Right ventricle myocardium inferior (tissue), 1 donor: ENCODE measurements around the gene LRPAP1. TPM values are rescaled to one million over a fixed set of nuclear protein-coding genes. Genes with fewer than 3 reads are reported as not detected.

Experiments
- ATAC-seq: fragments of 200-7000 bp; cut with Tn5 transposase; one replicate; pipeline ENCODE4 v1.9.1; 2020; ENCODE audit warnings: mild to moderate bottlenecking, moderate library complexity
- DNase-seq: peaks from one replicate; pipeline ENCODE4 v3.0.0; 2021; ENCODE audit errors: missing footprints
- intact Hi-C: fragments of 100-400 bp; cut with DNase I; formaldehyde crosslinking; loops from one replicate; pipeline ENCODE4 v1.11.0; 2022
- total RNA-seq: library from RNA; stranded (reverse); fragmentation: NEBNext Ultra II Directional; extraction: Animal tissue kit (Norgen Biotek cat#: 25700); gene quantifications from one replicate; pipeline ENCODE4 v1.2.1, GENCODE V29; 2021
- donor health status: DM: no; HTN: yes; CAD: no; lungs with severe emphysema.

LRPAP1 gene
- total RNA-seq, 1 donor from 2014 or later, result 286 TPM

DNA sequence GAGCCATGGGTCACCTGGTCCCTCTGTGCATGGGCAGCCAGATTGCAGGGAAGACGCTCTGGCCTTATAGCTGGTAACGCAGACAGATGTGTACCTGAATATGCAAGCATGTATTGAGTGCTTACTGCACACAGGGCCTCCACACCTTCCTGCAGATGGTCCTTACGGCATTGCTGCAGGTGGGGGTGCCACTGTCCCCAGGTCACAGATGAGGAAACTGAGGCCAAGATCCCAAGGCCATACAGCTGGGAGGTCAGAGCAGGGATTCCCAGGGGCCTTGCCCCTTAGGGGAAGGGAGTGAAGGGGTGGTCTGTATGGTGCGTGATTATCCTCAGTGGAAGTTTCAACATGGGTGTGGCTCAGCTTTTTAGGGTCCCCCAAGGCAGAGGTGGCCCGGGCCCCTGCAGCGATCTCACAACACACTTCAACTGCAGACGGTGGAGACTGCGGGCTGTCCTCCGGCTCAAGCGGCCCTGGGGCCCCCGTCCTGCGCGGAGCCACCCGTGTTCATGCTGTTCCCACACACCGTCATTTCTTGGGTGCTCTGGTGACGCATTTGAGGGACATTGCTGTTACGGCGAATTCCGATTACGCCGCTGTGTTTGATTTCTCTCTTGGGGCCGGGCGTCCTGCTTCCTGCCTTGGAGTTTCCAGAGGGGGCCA lies 61.0 kb downstream of the LRPAP1 start:
- intact Hi-C loops, result no loop called here
- no peak for ATAC-seq
- DNase-seq, result peak; percentile 58

DNA sequence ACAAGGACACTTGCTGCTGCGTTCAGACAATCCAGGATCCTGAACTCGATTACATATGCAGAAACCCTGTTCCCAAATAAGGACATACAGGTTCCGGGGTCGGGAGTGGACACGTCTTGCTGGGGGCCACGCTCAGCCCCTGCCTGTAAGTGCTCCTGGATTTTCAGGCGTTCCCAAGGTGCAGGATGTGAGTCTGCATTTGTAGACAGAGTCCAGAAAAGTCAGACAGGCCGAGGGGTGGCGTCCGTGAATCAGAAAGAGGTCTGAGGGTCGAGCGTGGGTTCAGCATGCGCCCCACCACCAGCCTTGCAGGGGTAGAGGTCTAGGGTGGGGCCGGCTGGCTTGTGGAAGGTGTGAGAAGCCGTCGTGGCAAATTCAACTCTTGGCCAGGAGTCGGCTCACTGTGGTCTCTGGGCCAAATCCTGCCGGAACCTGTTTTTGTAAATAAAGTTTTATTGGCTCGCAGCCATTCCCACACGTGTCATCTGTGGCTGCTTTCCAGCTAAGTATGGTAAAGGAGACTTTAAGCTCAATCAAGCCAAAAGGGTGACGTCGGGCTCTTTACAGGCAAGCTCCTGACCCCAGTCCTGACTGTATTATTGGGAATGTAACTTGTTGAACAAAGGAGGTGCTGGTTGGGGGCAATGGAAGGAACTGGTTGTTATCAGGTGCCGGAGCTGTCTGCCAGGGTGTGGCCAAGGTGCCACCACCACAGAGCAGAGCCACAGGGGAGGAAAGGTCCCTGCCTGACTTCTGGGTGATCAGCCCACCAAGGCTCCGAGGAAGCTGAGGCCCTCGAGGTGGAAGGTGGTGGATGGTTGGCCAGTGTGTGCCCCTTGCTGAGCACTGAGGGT lies 61.8 kb downstream of the LRPAP1 start:
- DNase-seq (peak; percentile 57), ATAC-seq (no peak)
- intact Hi-C loops, result no loop called here

DNA sequence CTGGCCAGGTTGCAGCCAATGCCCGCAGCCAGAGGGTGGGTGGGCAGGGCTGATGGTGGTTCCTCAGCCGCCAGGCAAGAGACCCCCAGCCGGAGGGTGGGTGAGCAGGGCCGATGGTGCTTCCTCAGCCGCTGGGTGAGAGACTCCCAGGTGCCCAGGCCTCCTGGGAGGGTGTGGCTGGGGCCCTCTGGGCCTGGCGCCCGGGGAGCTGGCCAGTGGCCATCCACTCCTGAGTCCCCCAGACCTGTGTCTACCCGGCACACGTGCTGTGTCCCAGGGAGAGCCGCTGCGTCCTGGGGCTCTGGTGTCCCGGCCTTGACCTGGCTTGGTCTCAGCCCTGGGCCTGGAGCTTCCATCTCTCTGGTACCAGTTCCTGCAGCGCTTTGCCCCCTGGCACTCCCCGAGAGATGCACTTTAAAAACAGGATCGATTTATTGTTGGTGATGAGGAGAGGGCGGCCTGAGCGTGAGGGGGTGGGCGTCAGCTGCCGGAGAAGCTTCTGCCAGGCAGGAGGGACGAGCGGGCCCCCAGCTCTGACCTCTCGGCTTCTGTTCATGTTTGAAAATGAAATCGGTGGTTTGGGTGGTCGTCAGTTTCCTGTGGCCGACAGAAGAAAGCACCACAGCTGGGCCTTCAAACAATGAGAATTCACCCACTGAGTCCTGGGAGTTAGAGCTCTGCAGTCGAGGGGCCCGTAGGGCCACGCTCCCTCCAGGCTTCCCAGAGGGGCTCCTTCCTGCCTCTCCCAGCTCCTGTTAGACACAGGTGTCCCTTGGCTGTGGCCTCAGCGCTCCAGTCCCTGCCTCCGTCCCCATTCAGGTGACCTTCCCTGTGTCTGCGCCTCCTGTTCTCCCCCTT lies 62.6 kb downstream of the LRPAP1 start:
- intact Hi-C loops, result no loop called here
- ATAC-seq (peak; percentile 54), DNase-seq (peak; percentile 60)

DNA sequence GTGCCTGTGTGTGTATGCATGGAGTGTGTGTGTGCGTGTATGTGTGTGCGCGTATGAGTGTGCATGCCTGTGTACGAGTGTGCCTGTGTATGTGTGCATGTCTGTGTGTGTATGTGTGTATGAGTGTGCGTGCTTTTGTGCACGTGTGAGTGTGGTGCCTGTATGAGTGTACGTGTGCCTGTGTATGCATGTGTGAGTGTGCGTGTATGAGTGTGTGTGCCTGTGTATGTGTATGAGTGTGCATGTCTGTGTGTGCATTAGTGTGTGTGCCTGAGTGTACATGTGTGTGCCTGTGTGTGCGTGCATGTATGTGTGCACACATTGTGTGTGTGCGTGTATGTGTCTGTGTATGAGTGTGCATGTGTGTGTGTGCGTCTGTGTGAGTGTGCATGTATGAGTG lies 63.4 kb downstream of the LRPAP1 start:
- intact Hi-C loops, result no loop called here
- ATAC-seq, result no peak
- DNase-seq, result no peak

DNA sequence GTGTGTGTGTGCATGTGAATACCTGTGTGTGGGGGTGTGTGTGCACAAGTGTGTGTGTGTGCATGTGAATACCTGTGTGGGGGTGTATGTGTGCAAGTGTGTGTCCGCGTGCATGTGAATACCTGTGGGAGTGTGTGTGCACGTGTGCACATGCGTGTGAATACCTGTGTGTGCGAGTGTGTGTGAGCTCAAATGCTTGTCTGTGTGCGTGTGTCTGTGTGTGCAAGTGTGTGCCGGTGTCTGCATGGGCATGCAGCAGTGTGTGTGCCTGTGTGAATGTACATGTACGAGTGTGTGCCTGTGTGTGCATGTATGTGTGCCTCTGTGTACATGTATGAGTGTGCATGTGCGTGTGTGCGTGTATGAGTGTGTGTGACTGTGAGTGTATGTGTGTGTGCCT lies 64.1 kb downstream of the LRPAP1 start:
- DNase-seq, result peak; percentile 28
- no peak for ATAC-seq
- intact Hi-C loops, result no loop called here

DNA sequence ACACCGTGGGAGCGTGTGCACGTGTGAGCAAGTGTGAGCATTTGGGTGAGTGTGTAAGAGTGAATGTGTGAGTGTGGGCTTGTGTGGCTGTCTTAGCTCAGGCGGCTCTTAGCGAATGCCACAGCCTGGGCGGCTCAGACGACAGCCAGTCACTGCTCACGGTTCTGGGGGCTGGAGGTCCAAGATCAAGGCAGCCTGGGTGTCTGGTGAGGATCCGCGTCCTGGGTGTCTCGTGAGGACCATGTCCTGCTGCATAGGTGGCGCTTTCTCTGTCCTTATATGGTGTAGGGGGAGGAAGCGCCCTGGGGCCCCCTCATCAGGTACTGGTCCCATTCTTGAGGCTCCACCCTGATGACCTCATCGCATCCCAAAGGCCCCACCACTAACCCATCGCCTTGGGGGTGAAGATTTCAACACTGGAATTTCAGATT lies 64.6 kb downstream of the LRPAP1 start:
- DNase-seq (peak; percentile 40), ATAC-seq (no peak)
- intact Hi-C loops, result no loop called here

- intact Hi-C loops, result no loop called here
- ATAC-seq, result no peak
- peak; percentile 47 for DNase-seq
Observed at GRCh38 chr4:3466691-3467600, 65.3 kb downstream of the LRPAP1 start.

DNA sequence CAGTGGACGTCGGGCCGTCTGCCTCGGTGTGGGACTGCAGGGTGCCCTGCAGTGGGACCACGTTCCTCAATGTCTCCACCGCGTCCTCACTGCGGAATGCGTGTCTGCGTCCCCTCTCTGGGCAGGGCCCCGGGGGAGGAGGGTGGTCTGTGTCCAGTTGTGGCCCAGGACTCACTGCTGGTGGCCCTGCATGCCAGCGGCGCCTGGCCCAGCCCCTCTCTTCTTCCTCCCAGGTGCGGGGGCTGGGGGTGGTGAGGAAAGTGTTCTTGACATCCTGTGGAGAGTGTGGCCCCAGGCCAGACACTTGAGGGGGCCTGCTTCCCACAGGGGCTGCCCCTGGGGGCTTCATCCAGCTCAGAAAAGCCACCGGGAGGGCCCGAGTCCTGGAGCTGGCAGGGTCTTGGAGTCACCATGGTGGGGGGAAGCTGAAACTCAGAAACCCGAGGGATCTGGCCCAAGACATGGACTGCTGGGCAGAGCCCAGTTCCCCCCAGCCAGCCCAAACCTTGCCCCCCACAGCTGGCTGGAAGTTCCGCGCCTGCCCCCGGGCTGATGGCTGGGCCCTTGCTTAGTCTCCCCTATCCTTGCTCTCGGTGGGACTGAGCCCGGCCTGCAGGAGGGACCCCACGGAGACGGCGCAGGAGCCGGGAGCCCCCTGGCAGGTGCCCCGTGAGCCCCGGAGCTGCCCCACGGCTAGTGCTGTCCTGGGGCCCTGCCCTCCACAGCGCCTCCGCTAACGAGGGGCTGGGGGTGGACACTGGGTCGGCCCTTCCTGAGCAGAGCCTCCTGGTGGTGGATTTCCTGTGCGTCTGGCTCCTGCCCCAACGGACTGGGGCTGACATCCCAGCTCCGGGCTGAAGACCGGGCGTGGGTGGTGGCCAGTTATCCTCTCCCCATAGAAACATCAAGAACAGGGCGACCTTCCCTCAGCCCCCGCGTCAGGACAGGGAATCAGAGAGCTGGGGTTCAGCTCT lies 66.2 kb downstream of the LRPAP1 start:
- ATAC-seq (no peak), DNase-seq (peak; percentile 53)
- intact Hi-C loops, result no loop called here

DNA sequence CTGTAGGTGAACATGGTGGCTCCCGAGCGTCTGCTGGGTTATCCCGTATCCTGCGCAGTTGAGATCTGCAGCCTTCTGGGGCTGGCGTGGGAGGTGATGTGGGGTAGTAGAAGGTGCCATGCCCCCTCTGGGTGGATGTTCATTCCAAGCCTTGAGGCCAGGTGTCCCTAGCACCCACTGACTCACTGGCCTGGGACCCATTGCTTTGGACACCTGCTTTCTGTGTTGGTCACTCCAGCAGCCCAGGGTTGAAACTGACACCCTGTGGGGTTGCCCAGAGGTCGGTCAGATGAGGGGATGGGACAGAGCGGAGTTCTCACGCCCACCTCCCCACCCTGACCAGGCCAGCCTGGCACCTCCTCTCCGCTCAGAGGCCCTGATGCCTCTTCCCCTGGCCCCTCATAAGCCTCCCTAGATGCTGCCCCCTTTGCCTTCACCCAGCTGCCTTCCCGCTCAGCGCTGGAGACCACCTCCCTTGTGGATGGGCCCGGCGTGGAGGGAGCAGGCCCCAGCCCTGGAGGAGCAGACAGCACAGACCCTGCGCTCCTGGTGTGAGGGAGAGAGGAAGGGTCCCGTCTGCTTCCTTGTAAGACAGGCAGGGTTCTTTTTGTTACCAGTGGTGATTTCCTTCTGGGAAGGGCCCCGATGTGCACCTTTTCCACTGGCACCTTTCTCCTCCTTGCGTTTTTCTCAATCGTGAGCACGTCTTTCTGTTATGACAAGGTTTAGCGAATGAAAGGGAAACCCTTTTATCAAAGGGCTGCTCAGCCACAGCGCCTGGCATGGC lies 67.1 kb downstream of the LRPAP1 start:
- intact Hi-C loops, result no loop called here
- no peak for ATAC-seq
- DNase-seq, result peak; percentile 30

DNA sequence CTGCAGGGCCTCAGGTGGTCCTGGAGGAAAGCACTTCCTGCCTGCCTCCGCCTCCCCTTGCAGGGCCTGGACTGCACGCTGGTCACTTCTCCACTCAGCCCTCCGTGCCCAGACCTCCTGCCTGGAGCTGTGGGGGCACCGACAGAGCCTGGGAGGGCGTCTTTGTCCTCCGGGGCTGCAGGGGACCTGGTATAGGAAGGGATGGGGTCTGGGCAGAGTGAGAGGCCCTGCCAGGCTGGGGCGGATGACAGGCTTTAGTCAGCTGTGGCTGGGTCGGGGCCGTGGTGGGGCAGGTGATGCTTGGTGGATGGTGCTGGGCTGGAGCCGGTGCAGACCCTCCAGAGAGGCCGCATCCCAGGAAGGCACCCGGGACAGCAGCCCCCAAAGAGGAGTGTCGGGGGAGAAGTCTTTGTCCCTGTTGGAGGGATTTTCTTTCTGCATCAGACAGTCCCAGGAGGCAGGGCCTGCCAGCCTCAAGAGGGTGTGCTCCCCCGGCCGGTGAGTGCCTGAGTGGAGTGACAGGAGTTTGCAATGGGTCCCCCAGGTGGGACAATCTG lies 67.8 kb downstream of the LRPAP1 start:
- ATAC-seq (no peak), DNase-seq (peak; percentile 62)
- intact Hi-C loops, result no loop called here

- ATAC-seq, result no peak
Observed at GRCh38 chr4:3463556-3464348, 68.5 kb downstream of the LRPAP1 start.

GRCh38 chr4:3462790-3463415 lies 69.3 kb downstream of the LRPAP1 start, which contains the start of gene DOK7:
TSS of gene DOK7 (plus strand) at chr4:3463306. CDS start at chr4:3463376, 70 bp downstream.
- DNase-seq, result peak; percentile 71
- ATAC-seq, result peak; percentile 53
- intact Hi-C loops, result no loop called here

More at GRCh38 chr4:3463556-3464348, 68.5 kb downstream of the LRPAP1 start:
- peak; percentile 44 for DNase-seq
- intact Hi-C loops, result no loop called here

DNA sequence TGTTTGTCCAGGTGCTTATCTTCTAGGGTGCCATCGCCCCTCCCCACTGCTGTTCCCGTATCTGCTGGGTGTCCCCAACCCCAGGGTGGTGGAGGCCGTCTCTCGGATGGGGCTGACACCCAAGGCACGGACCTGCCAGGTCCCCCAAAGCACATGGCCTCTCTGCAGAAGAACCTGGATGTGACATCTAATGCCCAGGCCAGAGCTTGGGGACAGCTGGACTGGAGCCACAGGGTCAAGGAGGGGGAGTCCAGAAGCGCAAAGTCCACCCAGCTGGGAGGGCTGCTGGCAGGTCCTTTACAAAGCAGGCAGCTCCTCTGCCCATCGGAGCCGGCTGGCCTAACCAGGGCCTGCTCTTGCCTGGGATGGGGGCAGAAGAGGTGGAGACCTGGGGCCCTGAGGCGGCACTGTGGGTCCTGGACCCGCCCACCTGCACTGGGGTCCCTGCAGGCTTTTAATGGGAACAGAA lies 69.9 kb downstream of the LRPAP1 start:
- intact Hi-C loops, result no loop called here
- ATAC-seq, result no peak
- peak; percentile 44 for DNase-seq

- peak; percentile 85 for ATAC-seq
- DNase-seq, result peak; percentile 88
- intact Hi-C loops, result no loop called here
Observed at GRCh38 chr4:3461515-3462291, 70.5 kb downstream of the LRPAP1 start.
